Effector CD8-positive, alpha-beta T cell (primary cell): ENCODE measurements around the gene TUSC1.
"Not testable (repeated sequence)": the region's sequence is repeated elsewhere in the genome, so short reads cannot be mapped to it uniquely, and the experiment has no call there.

Experiments
- DNase-seq: peaks from one replicate; lab custom pipeline; 2025; lab: John Stamatoyannopoulos, UW
- total RNA-seq, 4 experiments: gene quantifications; one replicate each; lab custom pipeline; 2026; lab: John Stamatoyannopoulos, UW

Gene TUSC1
- 0 to 0.54 (median 0.19) reads per million in 4 experiments for total RNA-seq

DNA sequence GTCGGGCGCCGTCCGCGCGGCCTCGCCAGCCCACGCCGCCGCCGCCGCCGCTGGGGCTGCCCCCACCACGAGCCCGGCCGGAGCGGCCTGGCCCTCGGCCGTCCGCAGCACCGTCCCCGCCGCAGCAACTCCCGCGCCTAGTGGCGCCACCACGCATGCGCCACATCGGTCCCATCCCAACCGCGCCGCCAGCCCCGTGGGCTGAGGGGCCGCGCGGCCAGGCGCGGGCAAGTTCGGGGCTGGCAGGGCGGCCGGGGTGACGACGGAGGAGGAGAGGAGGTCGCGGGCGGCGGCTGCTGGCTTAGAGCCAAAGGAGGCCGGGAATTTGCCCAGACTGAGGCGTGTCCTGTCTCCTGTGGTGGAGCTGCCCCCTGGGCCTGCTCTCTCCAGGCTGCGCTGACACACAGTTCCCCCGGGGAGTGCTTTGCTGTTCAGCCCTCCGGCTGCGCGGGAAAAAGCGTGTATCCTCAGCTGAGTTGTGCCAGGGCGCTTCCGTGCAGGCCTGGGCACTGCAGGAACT, at the start of gene TUSC1:
TSS of gene TUSC1 (minus strand) at position 298 of the 520 bp plus-strand sequence. CDS start at position 166, 132 bp downstream.
- DNase-seq: no peak

- no peak for DNase-seq
Observed at GRCh38 chr9:25726871-25727410, 48.7 kb upstream of the TUSC1 start.

DNA sequence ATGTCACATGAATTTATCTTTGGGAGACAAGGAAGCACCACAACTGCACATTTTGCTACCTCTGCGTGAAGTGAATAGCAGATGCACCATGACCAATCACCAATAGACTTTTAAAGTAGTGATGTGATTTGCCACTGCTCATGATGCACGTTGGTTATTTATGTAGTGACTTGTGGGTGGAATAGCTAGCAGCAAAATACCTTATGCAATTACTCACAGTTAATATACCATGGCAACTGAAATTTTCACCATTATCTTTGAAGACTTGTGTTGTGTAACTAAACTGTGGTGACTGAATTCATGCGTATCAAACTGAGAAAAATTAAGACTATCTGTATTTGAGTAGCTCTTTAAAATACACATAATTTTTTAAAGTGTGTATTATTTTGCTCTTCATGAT, 46.2 kb upstream of the TUSC1 start:
- no peak for DNase-seq

GRCh38 chr9:25716220-25716872, 38.1 kb upstream of the TUSC1 start:
- DNase-seq: no peak

GRCh38 chr9:25709941-25710340, 31.7 kb upstream of the TUSC1 start:
- no peak for DNase-seq

- no peak for DNase-seq
Observed at GRCh38 chr9:25704800-25705199, 26.6 kb upstream of the TUSC1 start.

DNA sequence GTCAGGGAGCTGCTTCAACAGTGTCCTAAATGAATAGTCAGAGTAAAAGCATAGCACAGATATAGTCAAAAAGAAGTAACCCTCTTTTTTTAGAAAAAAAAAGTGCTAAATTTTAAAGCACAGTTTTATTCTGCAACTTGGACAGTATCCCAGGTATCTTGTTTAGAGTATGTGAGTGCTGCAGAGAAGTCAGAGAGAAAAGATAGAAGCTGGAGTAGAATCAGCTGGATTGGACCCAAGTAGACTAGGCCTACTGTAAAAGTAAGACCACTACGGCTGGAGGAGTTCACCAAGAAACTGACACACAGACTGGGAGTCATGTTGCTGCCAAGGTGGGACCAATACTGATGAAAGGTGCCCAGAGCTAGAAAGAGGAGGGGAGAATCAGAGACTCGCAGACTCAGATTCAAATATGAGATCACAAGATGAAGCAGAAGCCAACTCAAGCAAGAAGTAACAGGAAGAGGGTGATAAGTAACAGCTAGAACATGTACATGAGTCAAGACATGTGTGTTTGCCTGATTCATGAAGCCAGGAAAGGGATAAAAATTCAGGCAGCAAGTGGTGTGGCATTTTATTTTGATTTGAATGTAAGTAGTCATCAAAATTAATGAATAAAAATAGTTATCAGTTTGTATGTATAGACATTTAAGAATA, 25.6 kb upstream of the TUSC1 start:
- DNase-seq: no peak

DNA sequence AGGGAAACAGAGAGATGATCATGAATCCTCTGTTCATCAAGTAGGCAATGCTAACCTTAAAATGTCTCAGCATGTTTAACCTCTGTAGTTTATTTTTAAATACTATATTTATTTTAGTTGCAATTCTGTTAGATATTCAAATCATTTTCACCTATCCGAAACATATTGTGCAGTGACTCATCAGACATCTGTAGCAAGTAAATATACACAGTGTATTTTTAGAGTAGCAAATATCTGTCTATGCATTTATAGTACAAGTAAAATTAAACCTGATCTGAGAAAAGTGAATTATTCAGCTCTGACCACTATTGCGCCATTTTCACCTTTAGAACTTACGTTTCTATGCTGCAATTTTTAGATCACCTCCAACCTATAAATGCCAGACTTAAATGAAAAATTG, 24.3 kb upstream of the TUSC1 start:
- DNase-seq: no peak

DNA sequence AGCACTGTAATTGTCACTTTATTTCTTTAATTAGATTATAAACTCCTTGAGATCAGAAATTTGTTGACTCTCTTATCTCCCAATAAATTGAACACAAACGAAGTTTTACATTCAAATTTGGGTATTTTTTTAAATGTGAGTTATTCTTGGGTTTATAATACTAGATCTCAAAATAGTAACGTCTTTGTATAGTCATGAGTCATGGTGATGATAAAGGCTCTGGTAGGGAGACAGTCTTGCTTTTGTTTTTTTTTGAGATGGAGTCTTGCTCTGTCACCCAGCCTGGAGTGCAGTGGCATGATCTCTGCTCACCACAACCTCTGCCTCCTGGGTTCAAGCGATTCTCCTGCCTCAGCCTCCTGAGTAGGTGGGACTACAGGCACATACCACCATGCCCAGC, 22.7 kb upstream of the TUSC1 start:
- DNase-seq: not testable (repeated sequence)

GRCh38 chr9:25700430-25700829, 22.2 kb upstream of the TUSC1 start:
- no peak for DNase-seq

GRCh38 chr9:25691786-25692185, 13.5 kb upstream of the TUSC1 start:
- DNase-seq: no peak

GRCh38 chr9:25684321-25684720, 6.1 kb upstream of the TUSC1 start:
- no peak for DNase-seq

GRCh38 chr9:25681266-25681665, 3.0 kb upstream of the TUSC1 start:
- DNase-seq: no peak

- no peak for DNase-seq
Observed at GRCh38 chr9:25678846-25679360, 659 bp upstream of the TUSC1 start.

- DNase-seq: no peak
Observed at GRCh38 chr9:25677301-25678146, 720 bp downstream of the TUSC1 start.

GRCh38 chr9:25675858-25676257, 2.4 kb downstream of the TUSC1 start:
- not testable (repeated sequence) for DNase-seq

- no peak for DNase-seq
Observed at GRCh38 chr9:25658571-25658970, 19.7 kb downstream of the TUSC1 start.

- DNase-seq: no peak
Observed at GRCh38 chr9:25654417-25654816, 23.8 kb downstream of the TUSC1 start.

GRCh38 chr9:25648116-25648515, 30.1 kb downstream of the TUSC1 start:
- no peak for DNase-seq

GRCh38 chr9:25636026-25636425, 42.2 kb downstream of the TUSC1 start:
- no peak for DNase-seq

GRCh38 chr9:25629231-25629630, 49.0 kb downstream of the TUSC1 start:
- DNase-seq: no peak
